ENCODE results near the gene C1orf53.

C1orf53 gene

GRCh38 chr1:197915260-197915861, 12.9 kb downstream of the C1orf53 start:
- TF ChIP-seq CTCF (conservative IDR thresholded peaks at IDR 0.05) = no peak
- peak overlapping the region; percentile 62 for H3K27ac ChIP-seq

GRCh38 chr1:197915862-197916499, 13.6 kb downstream of the C1orf53 start:
- peak; percentile 87 for TF ChIP-seq CTCF (conservative IDR thresholded peaks at IDR 0.05)
- H3K27ac ChIP-seq = peak overlapping the region; percentile 62

- peak overlapping the region; percentile 62 for H3K27ac ChIP-seq
- no peak for TF ChIP-seq CTCF (conservative IDR thresholded peaks at IDR 0.05)
These were observed 14.1 kb downstream of the C1orf53 start for GRCh38 chr1:197916500-197916983.

- TF ChIP-seq CTCF (conservative IDR thresholded peaks at IDR 0.05) = no peak
- H3K27ac ChIP-seq = peak overlapping the region; percentile 62
These were observed 15.6 kb downstream of the C1orf53 start for GRCh38 chr1:197917805-197918651.

- TF ChIP-seq CTCF (conservative IDR thresholded peaks at IDR 0.05) = no peak
- no peak overlapping the region for H3K27ac ChIP-seq
These were observed 16.4 kb downstream of the C1orf53 start for GRCh38 chr1:197918807-197919345.

GRCh38 chr1:197919346-197920066, 17.1 kb downstream of the C1orf53 start:
- no peak overlapping the region for H3K27ac ChIP-seq
- TF ChIP-seq CTCF (conservative IDR thresholded peaks at IDR 0.05) = no peak

All from VCaP (cell line).